ENCODE data around the gene SPSB3. TPM values are rescaled to one million over a fixed set of nuclear protein-coding genes. Genes with fewer than 3 reads are reported as not detected.
A peak's percentile ranks its signal among the peaks of the same experiment; 100 is the strongest.

The SPSB3 gene
- total and polyA plus RNA-seq, 2 of the 13 experiments (the other 11 are each of a cell fraction or from before 2014, with no cell fraction given) = 13.2 to 21.9 TPM

DNA sequence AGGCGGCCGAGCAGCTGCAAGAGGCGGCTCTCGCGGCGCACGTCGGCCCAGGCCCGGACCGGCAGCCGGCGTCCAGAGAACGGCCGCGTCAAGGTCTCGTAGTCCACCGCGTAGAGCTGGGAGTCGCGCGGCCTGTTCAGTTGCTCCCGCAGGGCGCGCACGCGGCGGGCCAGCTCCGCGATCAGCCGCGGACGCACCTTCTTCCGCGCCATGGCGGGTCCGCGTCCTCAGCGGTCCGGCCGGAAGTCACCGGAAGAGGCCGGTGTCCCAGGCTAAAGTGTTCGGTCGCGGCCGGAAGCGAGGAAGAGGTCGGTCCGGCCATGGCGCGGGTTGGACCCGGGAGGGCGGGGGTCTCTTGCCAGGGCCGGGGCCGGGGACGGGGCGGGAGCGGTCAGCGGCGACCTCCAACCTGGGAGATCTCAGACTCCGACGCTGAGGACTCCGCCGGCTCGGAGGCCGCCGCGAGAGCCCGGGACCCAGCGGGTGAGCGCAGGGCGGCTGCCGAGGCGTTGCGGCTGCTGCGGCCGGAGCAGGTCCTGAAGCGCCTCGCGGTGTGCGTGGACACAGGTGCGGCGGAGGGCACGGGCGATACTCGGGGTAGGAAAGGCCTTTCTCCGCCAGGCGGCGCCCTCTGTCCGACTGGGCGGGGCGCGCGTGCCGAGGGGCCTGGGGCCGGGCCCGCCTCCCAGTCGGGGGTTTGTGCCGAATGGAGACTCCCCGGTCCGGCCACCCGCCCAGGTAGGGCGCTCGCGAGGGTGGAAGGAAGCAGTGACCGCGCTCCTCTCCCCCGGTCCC, 9.3 kb downstream of the SPSB3 start, which contains the start of gene MRPS34 (continued):
- TF ChIP-seq TAF15 (IDR thresholded peaks at IDR 0.05; ENCODE audit: low read depth, low read length, poor library complexity, severe bottlenecking) = peak; percentile 35
- peak; percentile 87 for TF ChIP-seq CCDC6 (CRISPR knock-in tag; IDR thresholded peaks at IDR 0.05)
- TF ChIP-seq CREB1 (IDR thresholded peaks at IDR 0.05) = peak; percentile 13; the same call in 1 of the 2 replicates
- no peak for TF ChIP-seq CREB1 (CRISPR knock-in tag; IDR thresholded peaks at IDR 0.05)
- no peak for TF ChIP-seq ZC3H4 (CRISPR knock-in tag; IDR thresholded peaks at IDR 0.05; ENCODE audit: borderline replicate concordance)
- TF ChIP-seq, protein P1, sequence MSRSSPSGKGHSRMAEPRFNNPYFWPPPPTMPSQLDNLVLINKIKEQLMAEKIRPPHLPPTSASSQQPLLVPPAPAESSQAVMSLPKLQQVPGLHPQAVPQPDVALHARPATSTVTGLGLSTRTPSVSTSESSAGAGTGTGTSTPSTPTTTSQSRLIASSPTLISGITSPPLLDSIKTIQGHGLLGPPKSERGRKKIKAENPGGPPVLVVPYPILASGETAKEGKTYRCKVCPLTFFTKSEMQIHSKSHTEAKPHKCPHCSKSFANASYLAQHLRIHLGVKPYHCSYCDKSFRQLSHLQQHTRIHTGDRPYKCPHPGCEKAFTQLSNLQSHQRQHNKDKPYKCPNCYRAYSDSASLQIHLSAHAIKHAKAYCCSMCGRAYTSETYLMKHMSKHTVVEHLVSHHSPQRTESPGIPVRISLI (CRISPR knock-in tag; IDR thresholded peaks at IDR 0.05; ENCODE audit: borderline replicate concordance) = no peak; the same call in 1 of the 2 replicates
- TF ChIP-seq ZNF44 (CRISPR knock-in tag; IDR thresholded peaks at IDR 0.05) = 0 out of 2 replicates have a peak, but pooled peaks have one; percentile 21
- TF ChIP-seq ZNF451 (CRISPR knock-in tag; IDR thresholded peaks at IDR 0.05) = peak; percentile 49; the same call in 1 of the 2 replicates
- no peak for TF ChIP-seq GTF2F1 (IDR thresholded peaks at IDR 0.05; ENCODE audit: low read length)
- TF ChIP-seq, protein P2, sequence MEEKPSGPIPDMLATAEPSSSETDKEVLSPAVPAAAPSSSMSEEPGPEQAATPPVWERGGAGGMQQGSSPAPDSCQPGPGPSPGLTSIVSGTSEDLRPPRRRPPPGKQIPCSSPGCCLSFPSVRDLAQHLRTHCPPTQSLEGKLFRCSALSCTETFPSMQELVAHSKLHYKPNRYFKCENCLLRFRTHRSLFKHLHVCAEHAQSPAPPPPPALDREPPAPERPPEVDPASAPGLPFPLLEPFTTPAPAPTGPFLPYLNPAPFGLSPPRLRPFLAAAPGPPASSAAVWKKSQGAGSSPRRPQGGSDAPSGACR (CRISPR knock-in tag; IDR thresholded peaks at IDR 0.05) = peak; percentile 99
- 0 out of 2 replicates have a peak, but pooled peaks have one; percentile 41 for TF ChIP-seq JUN (CRISPR knock-in tag; IDR thresholded peaks at IDR 0.05)
- TF ChIP-seq ZNF788 (CRISPR knock-in tag; IDR thresholded peaks at IDR 0.05; ENCODE audit: borderline replicate concordance) = peak; percentile 93
- TF ChIP-seq ZFX (CRISPR knock-in tag; IDR thresholded peaks at IDR 0.05; ENCODE audit: low read depth) = peak; percentile 95
- TF ChIP-seq ZNF256 (CRISPR knock-in tag; conservative IDR thresholded peaks at IDR 0.05) = peak; percentile 58
- TF ChIP-seq SOX5 (CRISPR knock-in tag; IDR thresholded peaks at IDR 0.05; ENCODE audit: borderline replicate concordance) = peak; percentile 17; the same call in 1 of the 2 replicates
- TF ChIP-seq, protein P3, sequence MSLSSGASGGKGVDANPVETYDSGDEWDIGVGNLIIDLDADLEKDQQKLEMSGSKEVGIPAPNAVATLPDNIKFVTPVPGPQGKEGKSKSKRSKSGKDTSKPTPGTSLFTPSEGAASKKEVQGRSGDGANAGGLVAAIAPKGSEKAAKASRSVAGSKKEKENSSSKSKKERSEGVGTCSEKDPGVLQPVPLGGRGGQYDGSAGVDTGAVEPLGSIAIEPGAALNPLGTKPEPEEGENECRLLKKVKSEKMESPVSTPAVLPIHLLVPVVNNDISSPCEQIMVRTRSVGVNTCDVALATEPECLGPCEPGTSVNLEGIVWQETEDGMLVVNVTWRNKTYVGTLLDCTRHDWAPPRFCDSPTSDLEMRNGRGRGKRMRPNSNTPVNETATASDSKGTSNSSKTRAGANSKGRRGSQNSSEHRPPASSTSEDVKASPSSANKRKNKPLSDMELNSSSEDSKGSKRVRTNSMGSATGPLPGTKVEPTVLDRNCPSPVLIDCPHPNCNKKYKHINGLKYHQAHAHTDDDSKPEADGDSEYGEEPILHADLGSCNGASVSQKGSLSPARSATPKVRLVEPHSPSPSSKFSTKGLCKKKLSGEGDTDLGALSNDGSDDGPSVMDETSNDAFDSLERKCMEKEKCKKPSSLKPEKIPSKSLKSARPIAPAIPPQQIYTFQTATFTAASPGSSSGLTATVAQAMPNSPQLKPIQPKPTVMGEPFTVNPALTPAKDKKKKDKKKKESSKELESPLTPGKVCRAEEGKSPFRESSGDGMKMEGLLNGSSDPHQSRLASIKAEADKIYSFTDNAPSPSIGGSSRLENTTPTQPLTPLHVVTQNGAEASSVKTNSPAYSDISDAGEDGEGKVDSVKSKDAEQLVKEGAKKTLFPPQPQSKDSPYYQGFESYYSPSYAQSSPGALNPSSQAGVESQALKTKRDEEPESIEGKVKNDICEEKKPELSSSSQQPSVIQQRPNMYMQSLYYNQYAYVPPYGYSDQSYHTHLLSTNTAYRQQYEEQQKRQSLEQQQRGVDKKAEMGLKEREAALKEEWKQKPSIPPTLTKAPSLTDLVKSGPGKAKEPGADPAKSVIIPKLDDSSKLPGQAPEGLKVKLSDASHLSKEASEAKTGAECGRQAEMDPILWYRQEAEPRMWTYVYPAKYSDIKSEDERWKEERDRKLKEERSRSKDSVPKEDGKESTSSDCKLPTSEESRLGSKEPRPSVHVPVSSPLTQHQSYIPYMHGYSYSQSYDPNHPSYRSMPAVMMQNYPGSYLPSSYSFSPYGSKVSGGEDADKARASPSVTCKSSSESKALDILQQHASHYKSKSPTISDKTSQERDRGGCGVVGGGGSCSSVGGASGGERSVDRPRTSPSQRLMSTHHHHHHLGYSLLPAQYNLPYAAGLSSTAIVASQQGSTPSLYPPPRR (CRISPR knock-in tag; IDR thresholded peaks at IDR 0.05; ENCODE audit: borderline replicate concordance) = 0 out of 2 replicates have a peak, but pooled peaks have one; percentile 31
- TF ChIP-seq SP2 (CRISPR knock-in tag; IDR thresholded peaks at IDR 0.05) = peak; percentile 75
- peak; percentile 80 for TF ChIP-seq POGZ (CRISPR knock-in tag; IDR thresholded peaks at IDR 0.05)
- TF ChIP-seq, protein P4, sequence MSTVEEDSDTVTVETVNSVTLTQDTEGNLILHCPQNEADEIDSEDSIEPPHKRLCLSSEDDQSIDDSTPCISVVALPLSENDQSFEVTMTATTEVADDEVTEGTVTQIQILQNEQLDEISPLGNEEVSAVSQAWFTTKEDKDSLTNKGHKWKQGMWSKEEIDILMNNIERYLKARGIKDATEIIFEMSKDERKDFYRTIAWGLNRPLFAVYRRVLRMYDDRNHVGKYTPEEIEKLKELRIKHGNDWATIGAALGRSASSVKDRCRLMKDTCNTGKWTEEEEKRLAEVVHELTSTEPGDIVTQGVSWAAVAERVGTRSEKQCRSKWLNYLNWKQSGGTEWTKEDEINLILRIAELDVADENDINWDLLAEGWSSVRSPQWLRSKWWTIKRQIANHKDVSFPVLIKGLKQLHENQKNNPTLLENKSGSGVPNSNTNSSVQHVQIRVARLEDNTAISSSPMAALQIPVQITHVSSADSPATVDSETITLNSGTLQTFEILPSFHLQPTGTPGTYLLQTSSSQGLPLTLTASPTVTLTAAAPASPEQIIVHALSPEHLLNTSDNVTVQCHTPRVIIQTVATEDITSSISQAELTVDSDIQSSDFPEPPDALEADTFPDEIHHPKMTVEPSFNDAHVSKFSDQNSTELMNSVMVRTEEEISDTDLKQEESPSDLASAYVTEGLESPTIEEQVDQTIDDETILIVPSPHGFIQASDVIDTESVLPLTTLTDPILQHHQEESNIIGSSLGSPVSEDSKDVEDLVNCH (CRISPR knock-in tag; IDR thresholded peaks at IDR 0.05) = 0 out of 2 replicates have a peak, but pooled peaks have one; percentile 74
- peak; percentile 95 for TF ChIP-seq PHF20 (CRISPR knock-in tag; IDR thresholded peaks at IDR 0.05)
- TF ChIP-seq ZNF446 (CRISPR knock-in tag; IDR thresholded peaks at IDR 0.05) = 0 out of 2 replicates have a peak, but pooled peaks have one; percentile 40

All from HepG2 (cell line).